ENCODE measurements around the gene FPR2.

The FPR2 gene

GRCh38 chr19:51750400-51751094, 10.4 kb upstream of the FPR2 start:
- TF ChIP-seq, protein P1, sequence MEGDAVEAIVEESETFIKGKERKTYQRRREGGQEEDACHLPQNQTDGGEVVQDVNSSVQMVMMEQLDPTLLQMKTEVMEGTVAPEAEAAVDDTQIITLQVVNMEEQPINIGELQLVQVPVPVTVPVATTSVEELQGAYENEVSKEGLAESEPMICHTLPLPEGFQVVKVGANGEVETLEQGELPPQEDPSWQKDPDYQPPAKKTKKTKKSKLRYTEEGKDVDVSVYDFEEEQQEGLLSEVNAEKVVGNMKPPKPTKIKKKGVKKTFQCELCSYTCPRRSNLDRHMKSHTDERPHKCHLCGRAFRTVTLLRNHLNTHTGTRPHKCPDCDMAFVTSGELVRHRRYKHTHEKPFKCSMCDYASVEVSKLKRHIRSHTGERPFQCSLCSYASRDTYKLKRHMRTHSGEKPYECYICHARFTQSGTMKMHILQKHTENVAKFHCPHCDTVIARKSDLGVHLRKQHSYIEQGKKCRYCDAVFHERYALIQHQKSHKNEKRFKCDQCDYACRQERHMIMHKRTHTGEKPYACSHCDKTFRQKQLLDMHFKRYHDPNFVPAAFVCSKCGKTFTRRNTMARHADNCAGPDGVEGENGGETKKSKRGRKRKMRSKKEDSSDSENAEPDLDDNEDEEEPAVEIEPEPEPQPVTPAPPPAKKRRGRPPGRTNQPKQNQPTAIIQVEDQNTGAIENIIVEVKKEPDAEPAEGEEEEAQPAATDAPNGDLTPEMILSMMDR (IDR thresholded peaks at IDR 0.05; ENCODE audit: control extremely low read depth, extremely low read depth, low read depth, missing control alignments): no peak
- CTCF ChIA-PET: interaction anchor here (1.5 kb wide), 1 partner anchor 27 kb away, joined by 7 read pairs; no protein-coding TSS in a partner anchor
- DNase-seq (ENCODE audit: extremely low spot score): no peak
- POLR2A ChIA-PET: no interaction called here

GRCh38 chr19:51751655-51752054, 9.3 kb upstream of the FPR2 start, which contains the start of gene FPR1:
TSS of gene FPR1 (minus strand) at chr19:51751878. CDS start at chr19:51746994, 4,884 bp downstream.
- ChIA-PET CTCF (interaction anchor here (1.5 kb wide), 1 partner anchor 26 kb away, joined by 7 read pairs; no protein-coding TSS in a partner anchor), POLR2A (no interaction called here)
- TF ChIP-seq, protein P1 (IDR thresholded peaks at IDR 0.05; ENCODE audit: control extremely low read depth, extremely low read depth, low read depth, missing control alignments): no peak
- DNase-seq (ENCODE audit: extremely low spot score): no peak

- POLR2A ChIA-PET: no interaction called here
- CTCF ChIA-PET: no interaction called here
- TF ChIP-seq, protein P1 (IDR thresholded peaks at IDR 0.05; ENCODE audit: control extremely low read depth, extremely low read depth, low read depth, missing control alignments): no peak
- no peak for DNase-seq (ENCODE audit: extremely low spot score)
Measured at GRCh38 chr19:51754109-51754508, 6.9 kb upstream of the FPR2 start.

DNA sequence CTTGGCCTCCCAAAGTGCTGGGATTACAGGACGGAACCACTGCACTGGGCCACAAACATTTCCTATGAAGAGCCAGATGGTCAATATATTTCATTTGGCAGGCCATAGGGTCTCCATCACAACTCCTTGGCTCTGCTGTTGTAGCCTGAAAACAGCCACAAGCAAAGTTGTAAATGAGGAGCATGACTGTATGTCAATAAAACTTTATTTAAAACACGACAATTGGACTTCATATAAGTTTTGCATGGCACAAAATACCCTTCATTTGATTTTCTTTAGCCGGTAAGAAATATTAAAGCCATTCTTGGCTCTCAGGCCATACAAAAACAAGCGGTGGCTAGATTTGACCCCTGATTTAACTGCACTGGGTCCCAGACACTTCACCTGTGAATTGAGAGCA, 6.2 kb upstream of the FPR2 start:
- TF ChIP-seq, protein P1 (IDR thresholded peaks at IDR 0.05; ENCODE audit: control extremely low read depth, extremely low read depth, low read depth, missing control alignments): no peak
- CTCF ChIA-PET: no interaction called here
- POLR2A ChIA-PET: no interaction called here
- DNase-seq (ENCODE audit: extremely low spot score): no peak

DNA sequence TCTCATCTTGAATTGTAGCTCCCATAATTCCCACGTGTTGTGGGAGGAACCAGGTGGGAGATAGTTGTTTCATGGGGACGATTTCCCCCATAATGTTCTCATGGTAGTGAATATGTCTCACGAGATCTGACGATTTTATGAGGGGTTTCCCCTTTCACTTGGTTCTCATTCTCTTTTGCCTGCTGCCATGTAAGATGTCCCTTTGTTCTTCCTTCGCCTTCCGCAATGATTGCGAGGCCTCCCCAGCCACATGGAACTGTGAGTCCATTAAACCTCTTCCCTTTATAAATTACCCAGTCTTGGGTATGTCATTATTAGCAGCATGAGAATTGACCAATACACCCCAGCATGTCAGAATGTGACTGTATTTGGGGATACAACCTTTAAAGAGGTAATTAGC, 5.4 kb upstream of the FPR2 start:
- DNase-seq (ENCODE audit: extremely low spot score): no peak
- ChIA-PET CTCF (no interaction called here), POLR2A (no interaction called here)
- TF ChIP-seq, protein P1 (IDR thresholded peaks at IDR 0.05; ENCODE audit: control extremely low read depth, extremely low read depth, low read depth, missing control alignments): no peak

DNA sequence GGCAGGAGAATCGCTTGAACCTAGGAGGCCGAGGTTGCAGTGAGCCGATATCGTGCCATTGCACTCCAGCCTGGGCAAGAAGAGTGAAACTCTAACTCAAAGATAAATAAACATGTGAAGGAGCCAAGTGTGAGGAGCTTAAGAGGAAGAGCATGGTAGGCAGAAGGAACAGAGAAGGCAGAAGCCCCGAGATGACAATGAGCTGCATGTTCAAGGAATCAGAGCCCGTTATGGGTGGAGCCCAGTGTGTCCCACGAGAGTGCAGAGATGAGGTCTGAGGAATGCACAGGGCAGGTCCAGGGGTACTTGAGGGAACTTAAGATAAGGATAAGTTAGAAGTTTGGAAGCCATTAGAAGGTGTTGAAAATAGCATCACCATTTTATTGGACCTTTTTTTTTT, 716 bp downstream of the FPR2 start:
- CTCF ChIA-PET: no interaction called here

More for the DNA sequence above, 716 bp downstream of the FPR2 start:
- no peak for DNase-seq (ENCODE audit: extremely low spot score)
- POLR2A ChIA-PET: no interaction called here
- TF ChIP-seq, protein P1 (IDR thresholded peaks at IDR 0.05; ENCODE audit: control extremely low read depth, extremely low read depth, low read depth, missing control alignments): no peak

Measured in GM10248 (cell line).